ENCODE data around the gene TPSAB1. TPM values are rescaled to one million over a fixed set of nuclear protein-coding genes. Genes with fewer than 3 reads are reported as not detected.

Gene TPSAB1
- polyA plus RNA-seq, 3 donors, result not detected

GRCh38 chr16:1280783-1281182 lies 40.3 kb downstream of the TPSAB1 start:
- intact Hi-C loops (cut with micrococcal nuclease), result no loop called here
- peaks cover 16 to 32% (median 20%) of the 10 kb centered on the region in 3 donors for H3K27me3 Mint-ChIP-seq (ENCODE audit: low read depth in 3 of 3)

DNA sequence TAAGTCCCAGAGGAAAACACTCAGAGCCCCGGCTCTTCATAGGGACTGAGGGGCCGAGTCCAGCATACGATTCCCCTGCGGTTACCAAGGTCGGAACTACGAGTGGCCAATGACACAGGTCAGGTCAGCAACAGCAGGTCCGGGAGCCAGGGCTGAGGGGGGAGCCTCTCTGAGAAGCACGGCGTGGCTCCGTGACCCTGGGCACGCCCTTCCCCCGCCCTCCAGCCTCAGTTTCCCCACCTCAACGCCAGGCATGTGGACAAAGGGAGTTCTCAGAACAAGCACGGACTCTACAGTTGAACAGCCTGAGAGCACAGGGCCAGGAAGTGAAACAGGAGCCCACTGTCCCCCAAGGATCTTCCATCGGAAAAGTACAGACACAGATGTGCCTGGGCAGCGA lies 41.0 kb downstream of the TPSAB1 start:
- H4K20me1 ChIP-seq (ENCODE audit: insufficient read depth, low read length), result no peaks in the 10 kb centered on the region
- WGBS (ENCODE audit: insufficient coverage), result 93% methylated on average over 11 of the region's 16 CpGs
- DNase-seq, result no peak
- peaks cover 14 to 16% of the 10 kb centered on the region in 2 donors for H3K4me1 ChIP-seq (ENCODE audit: control insufficient read depth in 1 of 2, insufficient read depth in 2 of 2, low read length in 2 of 2)
- H3K4me3 ChIP-seq (replicated peaks in 1 of 3; ENCODE audit: low read depth in 2 of 3, low read length in 3 of 3), result no peak overlapping the region
- no peak overlapping the region for H3K4me2 ChIP-seq (replicated peaks; ENCODE audit: extremely low read depth, low read length, poor library complexity, severe bottlenecking)
- H2AFZ ChIP-seq (ENCODE audit: insufficient read depth, low read depth, low read length, poor library complexity, severe bottlenecking), result no peak overlapping the region
- H3K79me2 ChIP-seq (ENCODE audit: insufficient read depth, low read length), result no peaks in the 10 kb centered on the region
- Mint-ChIP-seq H3K4me3 (no peak overlapping the region), H3K36me3 (no peaks in the 10 kb centered on the region), H3K27ac (no peak overlapping the region), H3K27me3 (ENCODE audit: low read depth in 3 of 3) (peaks cover 16 to 35% (median 20%) of the 10 kb centered on the region in 3 donors), H3K4me1 (peaks cover 20% of the 10 kb centered on the region), H3K9me3 (peaks cover 0 to 2% (median 0%) of the 10 kb centered on the region in 7 donors)
- intact Hi-C loops (cut with micrococcal nuclease), result no loop called here
- H3K27ac ChIP-seq (ENCODE audit: low read depth in 1 of 2, low read length in 2 of 2), result no peak overlapping the region
- H3K9me3 ChIP-seq (replicated peaks in 1 of 2; ENCODE audit: control insufficient read depth in 1 of 2, insufficient read depth in 1 of 2, low read length in 2 of 2), result no peaks in the 10 kb centered on the region
- no peaks in the 10 kb centered on the region for H3K36me3 ChIP-seq (replicated peaks in 1 of 2; ENCODE audit: control insufficient read depth in 1 of 2, insufficient read depth in 2 of 2, low read length in 2 of 2)
- TF ChIP-seq, protein P1, sequence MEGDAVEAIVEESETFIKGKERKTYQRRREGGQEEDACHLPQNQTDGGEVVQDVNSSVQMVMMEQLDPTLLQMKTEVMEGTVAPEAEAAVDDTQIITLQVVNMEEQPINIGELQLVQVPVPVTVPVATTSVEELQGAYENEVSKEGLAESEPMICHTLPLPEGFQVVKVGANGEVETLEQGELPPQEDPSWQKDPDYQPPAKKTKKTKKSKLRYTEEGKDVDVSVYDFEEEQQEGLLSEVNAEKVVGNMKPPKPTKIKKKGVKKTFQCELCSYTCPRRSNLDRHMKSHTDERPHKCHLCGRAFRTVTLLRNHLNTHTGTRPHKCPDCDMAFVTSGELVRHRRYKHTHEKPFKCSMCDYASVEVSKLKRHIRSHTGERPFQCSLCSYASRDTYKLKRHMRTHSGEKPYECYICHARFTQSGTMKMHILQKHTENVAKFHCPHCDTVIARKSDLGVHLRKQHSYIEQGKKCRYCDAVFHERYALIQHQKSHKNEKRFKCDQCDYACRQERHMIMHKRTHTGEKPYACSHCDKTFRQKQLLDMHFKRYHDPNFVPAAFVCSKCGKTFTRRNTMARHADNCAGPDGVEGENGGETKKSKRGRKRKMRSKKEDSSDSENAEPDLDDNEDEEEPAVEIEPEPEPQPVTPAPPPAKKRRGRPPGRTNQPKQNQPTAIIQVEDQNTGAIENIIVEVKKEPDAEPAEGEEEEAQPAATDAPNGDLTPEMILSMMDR (IDR thresholded peaks at IDR 0.05), result no peak
- H3K27me3 ChIP-seq (ENCODE audit: control insufficient read depth in 2 of 2, insufficient read depth in 2 of 2, low read length in 2 of 2), result peaks cover 0 to 3% of the 10 kb centered on the region in 2 donors
- H3K9ac ChIP-seq (ENCODE audit: insufficient read depth, low read length, poor library complexity, severe bottlenecking), result no peak overlapping the region

More at GRCh38 chr16:1280783-1281182, 40.3 kb downstream of the TPSAB1 start:
- TF ChIP-seq, protein P1 (IDR thresholded peaks at IDR 0.05), result no peak
- DNase-seq, result no peak
- 90% methylated on average over 6 of the region's 8 CpGs for WGBS (ENCODE audit: insufficient coverage)
- H3K9ac ChIP-seq (ENCODE audit: insufficient read depth, low read length, poor library complexity, severe bottlenecking), result no peak overlapping the region
- no peaks in the 10 kb centered on the region for H3K27me3 ChIP-seq (ENCODE audit: control insufficient read depth in 2 of 2, insufficient read depth in 2 of 2, low read length in 2 of 2)
- no peaks in the 10 kb centered on the region for H4K20me1 ChIP-seq (ENCODE audit: insufficient read depth, low read length)
- H3K79me2 ChIP-seq (ENCODE audit: insufficient read depth, low read length), result no peaks in the 10 kb centered on the region
- H2AFZ ChIP-seq (ENCODE audit: insufficient read depth, low read depth, low read length, poor library complexity, severe bottlenecking), result no peak overlapping the region
- H3K4me2 ChIP-seq (replicated peaks; ENCODE audit: extremely low read depth, low read length, poor library complexity, severe bottlenecking), result no peak overlapping the region
- no peak overlapping the region for H3K4me3 ChIP-seq (replicated peaks in 1 of 3; ENCODE audit: low read depth in 2 of 3, low read length in 3 of 3)
- H3K4me1 Mint-ChIP-seq, result peaks cover 20% of the 10 kb centered on the region
- no peaks in the 10 kb centered on the region for H3K36me3 ChIP-seq (replicated peaks in 1 of 2; ENCODE audit: control insufficient read depth in 1 of 2, insufficient read depth in 2 of 2, low read length in 2 of 2)
- H3K9me3 ChIP-seq (replicated peaks in 1 of 2; ENCODE audit: control insufficient read depth in 1 of 2, insufficient read depth in 1 of 2, low read length in 2 of 2), result no peaks in the 10 kb centered on the region
- H3K4me3 Mint-ChIP-seq, result no peak overlapping the region
- no peak overlapping the region for H3K27ac Mint-ChIP-seq
- H3K27ac ChIP-seq (ENCODE audit: low read depth in 1 of 2, low read length in 2 of 2), result no peak overlapping the region
- H3K4me1 ChIP-seq (ENCODE audit: control insufficient read depth in 1 of 2, insufficient read depth in 2 of 2, low read length in 2 of 2), result peaks cover 14 to 16% of the 10 kb centered on the region in 2 donors
- no peaks in the 10 kb centered on the region for H3K36me3 Mint-ChIP-seq
- peaks cover 0 to 2% (median 0%) of the 10 kb centered on the region in 7 donors for H3K9me3 Mint-ChIP-seq
